ENCODE results near the gene WBP1L.

WBP1L gene

GRCh38 chr10:102779680-102780526 lies 36.2 kb downstream of the WBP1L start:
- DNase-seq (ENCODE audit: low spot score) = no peak

GRCh38 chr10:102780527-102780808 lies 36.7 kb downstream of the WBP1L start:
- DNase-seq (ENCODE audit: low spot score) = no peak

- DNase-seq (ENCODE audit: low spot score) = no peak
Observed at GRCh38 chr10:102781090-102781920, 37.6 kb downstream of the WBP1L start.

- DNase-seq (ENCODE audit: low spot score) = no peak
Observed at GRCh38 chr10:102781921-102782557, 38.3 kb downstream of the WBP1L start.

GRCh38 chr10:102782673-102783551 lies 39.2 kb downstream of the WBP1L start:
- no peak for DNase-seq (ENCODE audit: low spot score)

- no peak for DNase-seq (ENCODE audit: low spot score)
Observed at GRCh38 chr10:102783568-102783967, 39.8 kb downstream of the WBP1L start.

GRCh38 chr10:102785818-102786217 lies 42.1 kb downstream of the WBP1L start:
- no peak for DNase-seq (ENCODE audit: low spot score)

GRCh38 chr10:102791754-102792395 lies 48.1 kb downstream of the WBP1L start:
- DNase-seq (ENCODE audit: low spot score) = no peak

GRCh38 chr10:102795453-102796406 lies 52.0 kb downstream of the WBP1L start:
- no peak for DNase-seq (ENCODE audit: low spot score)

- DNase-seq (ENCODE audit: low spot score) = peak; percentile 36
Observed at GRCh38 chr10:102796407-102797176, 52.8 kb downstream of the WBP1L start.

- no peak for DNase-seq (ENCODE audit: low spot score)
Observed at GRCh38 chr10:102799691-102800471, 56.1 kb downstream of the WBP1L start.

- DNase-seq (ENCODE audit: low spot score) = no peak
Observed at GRCh38 chr10:102800611-102801335, 57.0 kb downstream of the WBP1L start.

GRCh38 chr10:102801496-102801895 lies 57.7 kb downstream of the WBP1L start:
- DNase-seq (ENCODE audit: low spot score) = no peak

GRCh38 chr10:102801978-102802377 lies 58.2 kb downstream of the WBP1L start:
- DNase-seq (ENCODE audit: low spot score) = no peak

GRCh38 chr10:102802920-102803534 lies 59.3 kb downstream of the WBP1L start:
- no peak for DNase-seq (ENCODE audit: low spot score)

- DNase-seq (ENCODE audit: low spot score) = no peak
Observed at GRCh38 chr10:102804382-102805055, 60.8 kb downstream of the WBP1L start.

- DNase-seq (ENCODE audit: low spot score) = no peak
Observed at GRCh38 chr10:102808380-102808779, 64.6 kb downstream of the WBP1L start.
